ENCODE measurements around the gene KRT4.

DNA sequence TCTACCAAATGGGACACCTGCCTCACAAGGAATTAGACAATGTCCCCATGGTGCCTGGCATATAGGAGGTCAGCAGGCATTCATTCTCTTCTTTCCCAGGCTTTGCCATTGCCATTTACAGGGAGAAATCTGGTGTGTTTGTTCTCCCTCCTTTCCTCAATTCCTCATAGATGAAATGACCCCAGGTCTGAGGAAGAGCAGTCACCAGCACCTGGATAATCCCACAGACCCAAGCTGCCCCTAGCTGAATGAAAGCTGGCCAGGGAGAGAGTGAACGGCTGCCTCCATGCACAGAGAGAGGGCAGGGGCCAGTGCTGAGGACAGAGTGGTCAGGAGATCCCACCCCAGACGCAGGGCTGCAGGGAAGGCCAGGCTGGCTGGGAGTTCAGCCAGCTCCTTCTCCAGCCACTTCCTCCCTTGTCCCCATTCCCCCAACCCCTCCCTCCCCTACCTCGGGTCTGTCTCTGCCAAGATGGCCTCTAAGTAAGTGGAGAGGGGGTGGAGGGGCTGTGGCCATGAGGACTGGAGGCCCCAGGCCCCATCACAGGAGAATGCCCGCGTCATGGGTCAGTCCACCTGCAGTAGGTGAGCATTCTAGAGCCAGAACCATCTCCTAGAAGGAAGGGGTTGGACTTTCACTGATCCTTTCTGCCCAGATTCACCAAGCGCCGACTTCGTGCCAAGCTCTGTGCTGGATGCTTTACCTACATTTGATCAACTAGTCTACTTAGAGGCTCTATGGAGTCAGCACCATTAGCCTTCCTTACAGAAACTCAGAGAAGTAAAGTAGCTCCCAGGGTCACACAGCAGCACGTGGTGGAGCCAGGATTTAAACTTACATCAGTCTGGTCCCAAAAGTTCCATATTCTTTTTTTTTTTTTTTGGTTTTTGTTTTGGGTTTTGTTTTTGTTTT lies 2.0 kb upstream of the KRT4 start:
- TF ChIP-seq POLR2A (IDR thresholded peaks at IDR 0.05), result no peak
- TF ChIP-seq, protein P1, sequence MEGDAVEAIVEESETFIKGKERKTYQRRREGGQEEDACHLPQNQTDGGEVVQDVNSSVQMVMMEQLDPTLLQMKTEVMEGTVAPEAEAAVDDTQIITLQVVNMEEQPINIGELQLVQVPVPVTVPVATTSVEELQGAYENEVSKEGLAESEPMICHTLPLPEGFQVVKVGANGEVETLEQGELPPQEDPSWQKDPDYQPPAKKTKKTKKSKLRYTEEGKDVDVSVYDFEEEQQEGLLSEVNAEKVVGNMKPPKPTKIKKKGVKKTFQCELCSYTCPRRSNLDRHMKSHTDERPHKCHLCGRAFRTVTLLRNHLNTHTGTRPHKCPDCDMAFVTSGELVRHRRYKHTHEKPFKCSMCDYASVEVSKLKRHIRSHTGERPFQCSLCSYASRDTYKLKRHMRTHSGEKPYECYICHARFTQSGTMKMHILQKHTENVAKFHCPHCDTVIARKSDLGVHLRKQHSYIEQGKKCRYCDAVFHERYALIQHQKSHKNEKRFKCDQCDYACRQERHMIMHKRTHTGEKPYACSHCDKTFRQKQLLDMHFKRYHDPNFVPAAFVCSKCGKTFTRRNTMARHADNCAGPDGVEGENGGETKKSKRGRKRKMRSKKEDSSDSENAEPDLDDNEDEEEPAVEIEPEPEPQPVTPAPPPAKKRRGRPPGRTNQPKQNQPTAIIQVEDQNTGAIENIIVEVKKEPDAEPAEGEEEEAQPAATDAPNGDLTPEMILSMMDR (IDR thresholded peaks at IDR 0.05), result no peak

All from adrenal gland (tissue), 5 donors.